H9 (cell line): ENCODE results near the gene TTC27. TPM values are rescaled to one million over a fixed set of nuclear protein-coding genes. Genes with fewer than 3 reads are reported as not detected.

Experiments
- DNase-seq: peaks from one replicate; pipeline ENCODE4 v3.0.0-alpha.2; 2017
- H2AFZ ChIP-seq: one replicate; pipeline ENCODE4 v1.6.1; 2013; ENCODE audit warnings: mild to moderate bottlenecking, low read length, control low read depth, moderate library complexity
- H2AK5ac ChIP-seq: 2 replicates; pipeline ENCODE4 v1.6.1; 2013; ENCODE audit warnings: low read length, control low read depth, mixed read lengths; ENCODE audit not compliant: insufficient read length
- H2BK120ac ChIP-seq: one replicate; pipeline ENCODE4 v1.6.1; 2013; ENCODE audit warnings: low read depth, mild to moderate bottlenecking, low read length, control low read depth, inconsistent platforms; ENCODE audit not compliant: poor library complexity, severe bottlenecking
- H2BK12ac ChIP-seq: 2 replicates; pipeline ENCODE4 v1.6.1; 2013; ENCODE audit warnings: low read length, control low read depth, mixed read lengths, low read depth; ENCODE audit not compliant: insufficient read length
- H2BK15ac ChIP-seq: 2 replicates; pipeline ENCODE4 v1.6.1; 2013; ENCODE audit warnings: low read depth, low read length, control low read depth
- H2BK20ac ChIP-seq: one replicate; pipeline ENCODE4 v1.6.1; 2013; ENCODE audit warnings: low read depth, mild to moderate bottlenecking, low read length, control low read depth, inconsistent platforms; ENCODE audit not compliant: poor library complexity, severe bottlenecking
- H2BK5ac ChIP-seq: 2 replicates; pipeline ENCODE4 v1.6.1; 2013; ENCODE audit warnings: low read length, control low read depth, mixed read lengths; ENCODE audit not compliant: insufficient read length
- H3K14ac ChIP-seq: 2 replicates; pipeline ENCODE4 v1.6.1; 2013; ENCODE audit warnings: low read length, control low read depth; ENCODE audit not compliant: insufficient read depth
- H3K18ac ChIP-seq: 2 replicates; pipeline ENCODE4 v1.6.1; 2013; ENCODE audit warnings: low read depth, mild to moderate bottlenecking, mixed read lengths, low read length, control low read depth; ENCODE audit not compliant: insufficient read length
- H3K23ac ChIP-seq: 2 replicates; pipeline ENCODE4 v1.6.1; 2013; ENCODE audit warnings: low read length, control low read depth, mixed read lengths, low read depth; ENCODE audit not compliant: insufficient read length
- H3K23me2 ChIP-seq: 2 replicates; pipeline ENCODE4 v1.6.1; 2013; ENCODE audit warnings: low read depth, mild to moderate bottlenecking, mixed read lengths, low read length, control low read depth; ENCODE audit not compliant: insufficient read length, poor library complexity, severe bottlenecking
- H3K27ac ChIP-seq: 2 replicates; pipeline ENCODE4 v1.5.1; 2013; ENCODE audit warnings: low read length, control low read depth, mixed read lengths, low read depth; ENCODE audit not compliant: insufficient read length
- H3K27me3 ChIP-seq: 2 replicates; pipeline ENCODE4 v1.6.1; 2013; ENCODE audit warnings: low read length, control low read depth, inconsistent platforms; ENCODE audit not compliant: insufficient read depth
- H3K4ac ChIP-seq: 2 replicates; pipeline ENCODE4 v1.6.1; 2013; ENCODE audit warnings: low read depth, mild to moderate bottlenecking, control low read depth, inconsistent platforms, low read length, moderate library complexity
- H3K4me1 ChIP-seq: 2 replicates; pipeline ENCODE4 v1.6.1; 2013; ENCODE audit warnings: low read length, control low read depth, inconsistent platforms; ENCODE audit not compliant: insufficient read depth
- H3K4me2 ChIP-seq: 2 replicates; pipeline ENCODE4 v1.6.1; 2013; ENCODE audit warnings: low read length, control low read depth, mixed read lengths; ENCODE audit not compliant: insufficient read length, insufficient read depth
- H3K56ac ChIP-seq: 2 replicates; pipeline ENCODE4 v1.6.1; 2013; ENCODE audit warnings: low read depth, mild to moderate bottlenecking, mixed read lengths, low read length, control low read depth; ENCODE audit not compliant: insufficient read length
- H3K79me1 ChIP-seq: 2 replicates; pipeline ENCODE4 v1.6.1; 2013; ENCODE audit warnings: low read depth, mild to moderate bottlenecking, moderate library complexity, low read length, control low read depth, inconsistent platforms; ENCODE audit not compliant: insufficient read depth, poor library complexity, severe bottlenecking
- H3K79me2 ChIP-seq: 2 replicates; pipeline ENCODE4 v1.6.1; 2013; ENCODE audit warnings: low read length, control low read depth, inconsistent platforms; ENCODE audit not compliant: insufficient read depth
- H3K9ac ChIP-seq: 2 replicates; pipeline ENCODE4 v1.6.1; 2013; ENCODE audit warnings: low read length, control low read depth, mixed read lengths; ENCODE audit not compliant: insufficient read length; ENCODE audit errors: extremely low read depth
- H3K9me3 ChIP-seq: one replicate; pipeline ENCODE4 v1.6.1; 2013; ENCODE audit warnings: low read depth, low read length, inconsistent platforms; ENCODE audit not compliant: control insufficient read depth
- H3T11ph ChIP-seq: one replicate; pipeline ENCODE4 v1.6.1; 2013; ENCODE audit warnings: mild to moderate bottlenecking, low read length, control low read depth, inconsistent platforms
- H4K20me1 ChIP-seq: one replicate; pipeline ENCODE4 v1.6.1; 2013; ENCODE audit not compliant: control insufficient read depth, insufficient read length, insufficient read depth
- H4K5ac ChIP-seq: 2 replicates; pipeline ENCODE4 v1.6.1; 2013; ENCODE audit warnings: low read depth, mild to moderate bottlenecking, mixed read lengths, low read length, control low read depth; ENCODE audit not compliant: insufficient read length
- H4K8ac ChIP-seq: replicated peaks from 2 replicates; pipeline ENCODE4 v1.6.1; 2013; ENCODE audit warnings: low read length, control low read depth, mixed read lengths, low read depth; ENCODE audit not compliant: insufficient read length
- H4K91ac ChIP-seq: 2 replicates; pipeline ENCODE4 v1.6.1; 2013; ENCODE audit warnings: low read depth, mild to moderate bottlenecking, moderate library complexity, mixed read lengths, low read length, control low read depth; ENCODE audit not compliant: insufficient read length
- H3K27ac Mint-ChIP-seq, 3 experiments: 2 replicates in 2 of 3; 3 replicates in 1 of 3; pipeline ENCODE4 v1.8.0; 2020 to 2021; ENCODE audit warnings: mixed read lengths in 3 of 3, mild to moderate bottlenecking in 1 of 3, moderate library complexity in 1 of 3
- H3K27me3 Mint-ChIP-seq: 2 replicates; pipeline ENCODE4 v1.8.0; 2021; ENCODE audit warnings: low read depth, mild to moderate bottlenecking, moderate library complexity, mixed read lengths
- H3K36me3 Mint-ChIP-seq, 3 experiments: 2 replicates in 2 of 3; 3 replicates in 1 of 3; pipeline ENCODE4 v1.8.0; 2020 to 2021; ENCODE audit warnings: low read depth in 3 of 3, mixed read lengths in 3 of 3; ENCODE audit not compliant: insufficient read depth in 1 of 3
- H3K4me1 Mint-ChIP-seq, 2 experiments: 2 replicates each; pipeline ENCODE4 v1.8.0; 2020; ENCODE audit warnings: mixed read lengths in 2 of 2
- H3K4me3 Mint-ChIP-seq, 2 experiments: 2 replicates in 1 of 2; 3 replicates in 1 of 2; pipeline ENCODE4 v1.8.0; 2020 to 2021; ENCODE audit warnings: mild to moderate bottlenecking in 2 of 2, mixed read lengths in 2 of 2, moderate library complexity in 1 of 2
- H3K9me3 Mint-ChIP-seq, 2 experiments: 2 replicates in 1 of 2; 3 replicates in 1 of 2; pipeline ENCODE4 v1.8.0; 2020; ENCODE audit warnings: mild to moderate bottlenecking in 2 of 2, mixed read lengths in 2 of 2, moderate library complexity in 1 of 2
- WGBS: extraction: QIAGEN DNeasy Blood & Tissue Kit; methylation state at CpG from one replicate; pipeline ENCODE4 v1.1.7; 2013; ENCODE audit warnings: missing lambda C conversion rate, low lambda C conversion rate, mixed read lengths; ENCODE audit not compliant: insufficient read length; ENCODE audit errors: extremely low coverage; 5-methylcytosine and 5-hydroxymethylcytosine counted together
- total RNA-seq: library from RNA; stranded (reverse); gene quantifications from 2 replicates; pipeline ENCODE4 v1.2.1, GENCODE V29; 2021
- TF ChIP-seq, protein P1 (sequence below): fragments of 200-600 bp; sonication (generic); conservative IDR thresholded peaks from 3 replicates; pipeline ENCODE4 v1.8.0; 2021; ENCODE audit warnings: antibody characterized with exemption, mild to moderate bottlenecking

The TTC27 gene
- total RNA-seq, 1 experiment from 2014 or later = 26.0 TPM

DNA sequence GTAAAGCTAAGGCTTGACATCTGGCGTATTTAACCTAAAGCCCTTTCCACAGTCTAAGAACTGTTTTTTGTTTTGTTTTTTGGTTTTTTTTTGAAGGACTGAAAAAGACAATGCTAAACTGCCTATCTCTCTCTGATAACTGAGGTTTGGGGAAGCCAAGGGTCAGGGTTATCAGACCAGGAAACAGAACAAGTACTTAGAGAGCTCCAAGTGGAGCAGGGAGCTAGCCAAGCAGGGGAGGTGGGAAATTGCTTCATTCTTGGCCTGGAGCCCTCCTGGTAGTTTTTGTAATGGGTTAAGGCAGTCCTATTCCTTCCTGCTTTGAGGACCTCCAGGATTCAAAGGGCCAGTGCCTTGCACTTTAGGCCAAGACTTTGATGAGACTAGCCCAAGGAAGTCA lies 164.6 kb downstream of the TTC27 start:
- H2AFZ ChIP-seq = no peak overlapping the region
- peaks cover 0 to 3% of the 10 kb centered on the region in 2 experiments; a peak in 2 of 5 replicates for H3K9me3 Mint-ChIP-seq
- H3K79me1 ChIP-seq = no peaks in the 10 kb centered on the region
- no peaks in the 10 kb centered on the region for H3K4me1 ChIP-seq
- no peak overlapping the region for H2BK20ac ChIP-seq
- H2BK5ac ChIP-seq = no peak overlapping the region
- no peak overlapping the region for H3T11ph ChIP-seq
- WGBS = no CpG with 5 or more reads among the region's 1 CpG
- no peak overlapping the region for H3K27ac ChIP-seq
- no peaks in the 10 kb centered on the region for H4K20me1 ChIP-seq
- H4K91ac ChIP-seq = no peak overlapping the region
- H3K27me3 ChIP-seq = no peaks in the 10 kb centered on the region
- no peak overlapping the region for H2BK15ac ChIP-seq
- H3K4ac ChIP-seq = no peak overlapping the region
- no peak overlapping the region for H3K14ac ChIP-seq
- H3K4me1 Mint-ChIP-seq = 0 out of 4 replicates have a peak, but pooled peaks cover 0 to 6% of the 10 kb centered on the region in 2 experiments
- H2BK120ac ChIP-seq = no peak overlapping the region
- H3K18ac ChIP-seq = no peak overlapping the region
- H3K4me2 ChIP-seq = no peak overlapping the region
- H4K8ac ChIP-seq = no peak overlapping the region
- H3K4me3 Mint-ChIP-seq = no peak overlapping the region
- H3K27ac Mint-ChIP-seq = no peak overlapping the region; a peak in 1 of 7 replicates
- no peak overlapping the region for H4K5ac ChIP-seq
- peaks cover 0 to 7% (median 2%) of the 10 kb centered on the region in 3 experiments; a peak in 3 of 7 replicates for H3K36me3 Mint-ChIP-seq
- no peaks in the 10 kb centered on the region for H3K79me2 ChIP-seq
- TF ChIP-seq, protein P1, sequence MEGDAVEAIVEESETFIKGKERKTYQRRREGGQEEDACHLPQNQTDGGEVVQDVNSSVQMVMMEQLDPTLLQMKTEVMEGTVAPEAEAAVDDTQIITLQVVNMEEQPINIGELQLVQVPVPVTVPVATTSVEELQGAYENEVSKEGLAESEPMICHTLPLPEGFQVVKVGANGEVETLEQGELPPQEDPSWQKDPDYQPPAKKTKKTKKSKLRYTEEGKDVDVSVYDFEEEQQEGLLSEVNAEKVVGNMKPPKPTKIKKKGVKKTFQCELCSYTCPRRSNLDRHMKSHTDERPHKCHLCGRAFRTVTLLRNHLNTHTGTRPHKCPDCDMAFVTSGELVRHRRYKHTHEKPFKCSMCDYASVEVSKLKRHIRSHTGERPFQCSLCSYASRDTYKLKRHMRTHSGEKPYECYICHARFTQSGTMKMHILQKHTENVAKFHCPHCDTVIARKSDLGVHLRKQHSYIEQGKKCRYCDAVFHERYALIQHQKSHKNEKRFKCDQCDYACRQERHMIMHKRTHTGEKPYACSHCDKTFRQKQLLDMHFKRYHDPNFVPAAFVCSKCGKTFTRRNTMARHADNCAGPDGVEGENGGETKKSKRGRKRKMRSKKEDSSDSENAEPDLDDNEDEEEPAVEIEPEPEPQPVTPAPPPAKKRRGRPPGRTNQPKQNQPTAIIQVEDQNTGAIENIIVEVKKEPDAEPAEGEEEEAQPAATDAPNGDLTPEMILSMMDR = no peak
- H3K27me3 Mint-ChIP-seq = no peaks in the 10 kb centered on the region
- H3K23me2 ChIP-seq = no peaks in the 10 kb centered on the region
- H3K56ac ChIP-seq = no peak overlapping the region
- no peak overlapping the region for H2AK5ac ChIP-seq
- H3K9me3 ChIP-seq = no peaks in the 10 kb centered on the region
- no peak overlapping the region for H3K9ac ChIP-seq
- DNase-seq = no peak
- H3K23ac ChIP-seq = no peak overlapping the region
- no peak overlapping the region for H2BK12ac ChIP-seq
